SK-N-SH (cell line): Measurements from ENCODE around the gene BAG1. TPM values are rescaled to one million over a fixed set of nuclear protein-coding genes. Genes with fewer than 3 reads are reported as not detected.
A peak's percentile ranks its signal among the peaks of the same experiment; 100 is the strongest.

Source experiments
- CTCF ChIA-PET: fragments of 300-600, 350-600 bp; formaldehyde crosslinking; extraction: SDS; loops from one replicate; lab custom pipeline; 2021; lab: Yijun Ruan, JAX
- POLR2A ChIA-PET: fragments of 350-600 bp; sonication (Branson Sonifier 250); formaldehyde crosslinking; extraction: SDS; loops from one replicate; lab custom pipeline; 2020; ENCODE audit warnings: antibody characterized with exemption, inconsistent platforms; lab: Yijun Ruan, JAX
- DNase-seq: peaks from one replicate; pipeline ENCODE4 v3.0.0; 2012
- H2AFZ ChIP-seq: fragments of 200-600 bp; sonication (generic); 2 replicates; pipeline ENCODE4 v1.8.1; 2016; ENCODE audit warnings: antibody characterized with exemption, mild to moderate bottlenecking, low read depth
- H3F3A ChIP-seq: fragments of 200-600 bp; sonication (generic); replicated peaks from 2 replicates; pipeline ENCODE3; 2016; ENCODE audit warnings: antibody characterized with exemption, mild to moderate bottlenecking; ENCODE audit not compliant: insufficient read depth
- H3K27ac ChIP-seq, 2 experiments: fragments of 200-500 bp in 1 of 2; fragments of 200-600 bp in 1 of 2; sonication (Bioruptor generic) in 1 of 2; sonication (generic), shearing (Covaris generic) in 1 of 2; 2 replicates each; pipeline versions ENCODE4 v1.5.1 to v1.6.1; 2014 to 2016; ENCODE audit warnings: low read depth in 2 of 2, inconsistent platforms in 1 of 2, low read length in 1 of 2, mild to moderate bottlenecking in 1 of 2, mixed read lengths in 1 of 2
- H3K27me3 ChIP-seq: fragments of 200-600 bp; sonication (generic), shearing (Covaris generic); 2 replicates; pipeline ENCODE4 v1.6.1; 2016; ENCODE audit warnings: mixed run types; ENCODE audit not compliant: insufficient read depth
- H3K36me3 ChIP-seq, 2 experiments: fragments of 200-500 bp in 1 of 2; fragments of 200-600 bp in 1 of 2; sonication (Bioruptor generic) in 1 of 2; sonication (generic) in 1 of 2; replicated peaks in 1 of 2; 2 replicates each; pipeline versions ENCODE3 to v1.5.1; 2014 to 2016; ENCODE audit warnings: low read length in 1 of 2, mild to moderate bottlenecking in 1 of 2; ENCODE audit not compliant: insufficient read depth in 2 of 2, control insufficient read depth in 1 of 2
- H3K4me1 ChIP-seq, 2 experiments: fragments of 200-500 bp in 1 of 2; fragments of 200-600 bp in 1 of 2; sonication (Bioruptor generic) in 1 of 2; sonication (generic), shearing (Covaris generic) in 1 of 2; 2 replicates each; pipeline versions ENCODE4 v1.5.1 to v1.6.1; 2014 to 2016; ENCODE audit warnings: low read depth in 1 of 2, low read length in 1 of 2, mixed run types in 1 of 2; ENCODE audit not compliant: insufficient read depth in 2 of 2, control insufficient read depth in 1 of 2
- H3K4me2 ChIP-seq: fragments of 200-600 bp; sonication (generic), shearing (Covaris generic); 2 replicates; pipeline ENCODE4 v1.6.1; 2017; ENCODE audit warnings: mixed run types
- H3K4me3 ChIP-seq, 2 experiments: fragments of 200-500 bp in 1 of 2; fragments of 200-600 bp in 1 of 2; sonication (Bioruptor generic) in 1 of 2; sonication (generic), shearing (Covaris generic) in 1 of 2; 2 replicates each; pipeline versions ENCODE4 v1.5.1 to v1.8.1; 2014 to 2016; ENCODE audit warnings: low read depth in 2 of 2, inconsistent platforms in 1 of 2, low read length in 1 of 2, mild to moderate bottlenecking in 1 of 2, mixed read lengths in 1 of 2, moderate library complexity in 1 of 2
- H3K79me2 ChIP-seq: fragments of 200-600 bp; sonication (generic); 2 replicates; pipeline ENCODE4 v1.8.1; 2017; ENCODE audit warnings: mild to moderate bottlenecking; ENCODE audit not compliant: insufficient read depth
- H3K9ac ChIP-seq: fragments of 200-600 bp; sonication (generic); 2 replicates; pipeline ENCODE4 v1.6.1; 2017; ENCODE audit warnings: mixed run types
- H3K9me2 ChIP-seq: fragments of 200-600 bp; sonication (generic); 2 replicates; pipeline ENCODE4 v1.6.1; 2017; ENCODE audit warnings: mixed run types
- H3K9me3 ChIP-seq: fragments of 200-600 bp; sonication (generic); 2 replicates; pipeline ENCODE4 v1.6.1; 2017; ENCODE audit warnings: mixed run types, mild to moderate bottlenecking, moderate library complexity
- H4K20me1 ChIP-seq: fragments of 200-600 bp; sonication (generic); 2 replicates; pipeline ENCODE4 v1.6.1; 2017; ENCODE audit warnings: mild to moderate bottlenecking, mixed run types; ENCODE audit not compliant: insufficient read depth
- CHD2 ChIP-seq: fragments of 150-350 bp; IDR thresholded peaks from 2 replicates; pipeline ENCODE4 v1.6.1; 2018; ENCODE audit warnings: low read length; ENCODE audit not compliant: partially characterized antibody
- ELF1 ChIP-seq: IDR thresholded peaks from 2 replicates; pipeline ENCODE4 v1.4.0; 2012
- EP300 ChIP-seq, 2 experiments: IDR thresholded peaks; 2 replicates each; pipeline versions ENCODE4 v1.4.0 to v1.6.1; 2012; ENCODE audit warnings: borderline replicate concordance in 1 of 2, low read depth in 1 of 2, low read length in 1 of 2
- FOXJ3 ChIP-seq: sonication (generic); formaldehyde crosslinking; IDR thresholded peaks from 2 replicates; pipeline ENCODE4 v1.5.1; 2020; ENCODE audit warnings: mild to moderate bottlenecking, missing genetic modification reagents
- FOXM1 ChIP-seq: IDR thresholded peaks from 2 replicates; pipeline ENCODE4 v1.4.0; 2012; ENCODE audit warnings: low read depth, mild to moderate bottlenecking
- GATA2 ChIP-seq: sonication (generic); formaldehyde crosslinking; IDR thresholded peaks from 2 replicates; pipeline ENCODE4 v1.5.0; 2020; ENCODE audit warnings: mild to moderate bottlenecking, missing genetic modification reagents
- JUND ChIP-seq: IDR thresholded peaks from 2 replicates; pipeline ENCODE4 v1.4.0; 2012
- MEF2A ChIP-seq: IDR thresholded peaks from 2 replicates; pipeline ENCODE4 v1.4.0; 2012; ENCODE audit warnings: low read depth, borderline replicate concordance
- MXI1 ChIP-seq: IDR thresholded peaks from 2 replicates; pipeline ENCODE4 v1.6.1; 2012; ENCODE audit warnings: mild to moderate bottlenecking, low read depth, low read length, improper control_type of control experiment
- NRF1 ChIP-seq: IDR thresholded peaks from 2 replicates; pipeline ENCODE4 v1.6.1; 2012; ENCODE audit warnings: low read depth, mild to moderate bottlenecking, low read length
- RAD21 ChIP-seq: IDR thresholded peaks from 2 replicates; pipeline ENCODE4 v1.6.1; 2012; ENCODE audit warnings: mild to moderate bottlenecking, low read length
- RCOR1 ChIP-seq: fragments of 150-350 bp; IDR thresholded peaks from 2 replicates; pipeline ENCODE4 v1.6.1; 2017; ENCODE audit warnings: antibody characterized with exemption, low read length
- RFX5 ChIP-seq: IDR thresholded peaks from 2 replicates; pipeline ENCODE4 v1.6.1; 2012; ENCODE audit warnings: mild to moderate bottlenecking, improper control_type of control experiment, low read length
- RXRA ChIP-seq: IDR thresholded peaks from 2 replicates; pipeline ENCODE4 v1.4.0; 2012; ENCODE audit warnings: low read depth, mild to moderate bottlenecking, borderline replicate concordance
- SMC3 ChIP-seq: IDR thresholded peaks from 2 replicates; pipeline ENCODE4 v1.6.1; 2012; ENCODE audit warnings: low read depth, low read length, improper control_type of control experiment
- TAF1 ChIP-seq: IDR thresholded peaks from 2 replicates; pipeline ENCODE4 v1.6.1; 2012; ENCODE audit warnings: low read depth, mild to moderate bottlenecking, low read length, moderate library complexity, borderline replicate concordance
- TCF12 ChIP-seq: IDR thresholded peaks from 2 replicates; pipeline ENCODE4 v1.4.0; 2012
- TEAD4 ChIP-seq: IDR thresholded peaks from 2 replicates; pipeline ENCODE4 v1.4.0; 2012; ENCODE audit warnings: mild to moderate bottlenecking, borderline replicate concordance; ENCODE audit not compliant: insufficient read depth
- YY1 ChIP-seq: IDR thresholded peaks from 2 replicates; pipeline ENCODE4 v1.4.0; 2012; ENCODE audit warnings: low read depth, mild to moderate bottlenecking
- WGBS: methylation state at CpG from one replicate; pipeline ENCODE4 v1.1.6; 2017; ENCODE audit warnings: low lambda C conversion rate; 5-methylcytosine and 5-hydroxymethylcytosine counted together
- polyA plus RNA-seq, 3 experiments: library from polyadenylated mRNA; depleted of rRNA; stranded (reverse); fragments of >200 nt; gene quantifications; 2 replicates each; pipeline ENCODE4 v1.2.3, GENCODE V29; 2012
- TF ChIP-seq, protein P1 (sequence below): IDR thresholded peaks from 2 replicates; pipeline ENCODE4; 2012
- TF ChIP-seq, protein P2 (sequence below): IDR thresholded peaks from 2 replicates; pipeline ENCODE4 v1.4.0; 2012; ENCODE audit warnings: low read depth, borderline replicate concordance
- TF ChIP-seq, protein P3 (sequence below): IDR thresholded peaks from 2 replicates; pipeline ENCODE4 v1.4.0; 2012; ENCODE audit warnings: low read depth, borderline replicate concordance

Gene BAG1
- polyA plus RNA-seq, 1 of the 3 experiments (the other 2 are of a cell fraction) = 49.9 TPM

DNA sequence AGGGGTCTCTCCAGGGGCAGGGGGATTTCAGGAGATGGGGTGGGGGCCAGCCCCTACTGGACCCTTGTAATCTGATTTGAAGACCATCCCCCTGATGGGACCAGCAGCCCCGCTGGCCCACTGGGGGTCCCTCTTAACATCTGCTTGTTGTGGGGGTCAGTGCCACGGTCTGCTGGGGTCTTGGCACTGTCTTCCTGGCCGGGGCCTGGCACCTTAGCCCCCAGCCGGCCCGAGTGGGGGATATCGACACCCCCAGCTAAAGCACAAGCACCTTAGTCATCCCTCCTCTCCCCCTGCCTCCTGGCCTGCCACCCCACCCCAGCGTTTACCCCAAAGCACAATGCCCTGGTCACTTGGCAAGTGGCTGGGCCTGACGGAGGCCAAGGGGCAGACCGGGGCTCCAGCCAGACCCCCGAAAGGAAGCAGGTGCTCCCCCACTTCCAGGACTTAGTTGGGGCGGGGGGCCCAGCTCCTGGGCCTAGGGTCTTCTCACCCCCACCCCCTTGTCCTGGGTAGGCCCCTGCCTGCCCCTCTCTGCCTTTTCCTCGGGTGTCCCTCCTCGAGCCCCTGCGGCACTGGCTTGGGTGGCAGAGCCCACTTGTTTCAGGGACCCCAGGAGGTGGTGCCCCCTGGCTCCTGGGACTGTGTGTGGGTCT is 24.4 kb upstream of the BAG1 start:
- no peaks in the 10 kb centered on the region for H3K9me3 ChIP-seq
- POLR2A ChIA-PET = interaction anchor here (2.1 kb wide), 1 partner anchor 25 kb away, joined by 10 read pairs; the partner anchor contains the start of genes BAG1 and CHMP5
- no peaks in the 10 kb centered on the region for H3K27me3 ChIP-seq
- peaks cover 0 to 11% of the 10 kb centered on the region in 2 experiments; a peak in 2 of 4 replicates for H3K4me1 ChIP-seq
- peaks cover 19 to 32% of the 10 kb centered on the region in 2 experiments for H3K36me3 ChIP-seq
- peaks cover 36% of the 10 kb centered on the region for H3K79me2 ChIP-seq
- CTCF ChIA-PET = no interaction called here
- peaks cover 22% of the 10 kb centered on the region for H3F3A ChIP-seq
- H2AFZ ChIP-seq = no peak overlapping the region
- no peak overlapping the region; a peak in 2 of 4 replicates for H3K27ac ChIP-seq
- peak overlapping the region; percentile 84; the same call in 1 of the 2 replicates for H3K9ac ChIP-seq
- no peak for DNase-seq
- H3K9me2 ChIP-seq = no peaks in the 10 kb centered on the region
- H3K4me3 ChIP-seq = no peak overlapping the region
- 90% methylated on average over 3 of the region's 14 CpGs for WGBS
- TF ChIP-seq MEF2A (no peak), JUND (no peak), SMC3 (no peak), EP300 (IDR thresholded peaks at IDR 0.05; ENCODE audit: borderline replicate concordance in 1 of 2, low read depth in 1 of 2, low read length in 1 of 2) (no peak), MXI1 (no peak), RCOR1 (no peak)
- H4K20me1 ChIP-seq = no peaks in the 10 kb centered on the region
- H3K4me2 ChIP-seq = peak overlapping the region; percentile 60; the same call in 1 of the 2 replicates

DNA sequence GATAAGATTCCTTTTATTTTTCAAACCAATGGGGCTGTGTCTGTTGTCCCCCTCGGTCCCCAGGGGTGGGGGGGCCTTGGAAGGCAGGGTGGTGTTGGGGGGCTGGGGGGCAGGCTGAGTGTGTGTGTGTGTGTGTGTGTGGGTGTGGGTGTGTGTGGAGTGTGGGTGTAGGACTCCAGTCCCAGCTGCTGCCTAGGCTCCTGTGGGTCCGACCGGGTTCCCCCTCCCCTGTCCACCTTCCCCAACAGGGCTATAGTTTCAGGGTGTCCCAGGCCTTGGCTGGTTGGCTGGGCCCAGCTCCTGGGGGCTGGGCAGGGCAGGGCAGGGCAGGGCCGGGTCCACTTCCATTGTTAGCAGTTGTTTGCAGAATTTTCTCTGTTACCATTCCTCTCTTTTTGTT is 23.7 kb upstream of the BAG1 start:
- no peak overlapping the region for H3K9ac ChIP-seq
- TF ChIP-seq NRF1 (no peak), YY1 (no peak), GATA2 (CRISPR knock-in tag) (no peak), ELF1 (no peak), RFX5 (no peak), TAF1 (no peak), TCF12 (no peak), FOXM1 (no peak), FOXJ3 (CRISPR knock-in tag) (no peak), TEAD4 (no peak), CHD2 (no peak), EP300 (IDR thresholded peaks at IDR 0.05; ENCODE audit: borderline replicate concordance in 1 of 2, low read depth in 1 of 2, low read length in 1 of 2) (no peak), RAD21 (no peak), MXI1 (no peak), RXRA (no peak), MEF2A (no peak), JUND (no peak)
- TF ChIP-seq, protein P1, sequence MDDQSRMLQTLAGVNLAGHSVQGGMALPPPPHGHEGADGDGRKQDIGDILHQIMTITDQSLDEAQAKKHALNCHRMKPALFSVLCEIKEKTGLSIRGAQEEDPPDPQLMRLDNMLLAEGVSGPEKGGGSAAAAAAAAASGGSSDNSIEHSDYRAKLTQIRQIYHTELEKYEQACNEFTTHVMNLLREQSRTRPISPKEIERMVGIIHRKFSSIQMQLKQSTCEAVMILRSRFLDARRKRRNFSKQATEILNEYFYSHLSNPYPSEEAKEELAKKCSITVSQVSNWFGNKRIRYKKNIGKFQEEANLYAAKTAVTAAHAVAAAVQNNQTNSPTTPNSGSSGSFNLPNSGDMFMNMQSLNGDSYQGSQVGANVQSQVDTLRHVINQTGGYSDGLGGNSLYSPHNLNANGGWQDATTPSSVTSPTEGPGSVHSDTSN = no peak
- TF ChIP-seq, protein P2, sequence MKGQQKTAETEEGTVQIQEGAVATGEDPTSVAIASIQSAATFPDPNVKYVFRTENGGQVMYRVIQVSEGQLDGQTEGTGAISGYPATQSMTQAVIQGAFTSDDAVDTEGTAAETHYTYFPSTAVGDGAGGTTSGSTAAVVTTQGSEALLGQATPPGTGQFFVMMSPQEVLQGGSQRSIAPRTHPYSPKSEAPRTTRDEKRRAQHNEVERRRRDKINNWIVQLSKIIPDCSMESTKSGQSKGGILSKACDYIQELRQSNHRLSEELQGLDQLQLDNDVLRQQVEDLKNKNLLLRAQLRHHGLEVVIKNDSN = no peak
- TF ChIP-seq, protein P3, sequence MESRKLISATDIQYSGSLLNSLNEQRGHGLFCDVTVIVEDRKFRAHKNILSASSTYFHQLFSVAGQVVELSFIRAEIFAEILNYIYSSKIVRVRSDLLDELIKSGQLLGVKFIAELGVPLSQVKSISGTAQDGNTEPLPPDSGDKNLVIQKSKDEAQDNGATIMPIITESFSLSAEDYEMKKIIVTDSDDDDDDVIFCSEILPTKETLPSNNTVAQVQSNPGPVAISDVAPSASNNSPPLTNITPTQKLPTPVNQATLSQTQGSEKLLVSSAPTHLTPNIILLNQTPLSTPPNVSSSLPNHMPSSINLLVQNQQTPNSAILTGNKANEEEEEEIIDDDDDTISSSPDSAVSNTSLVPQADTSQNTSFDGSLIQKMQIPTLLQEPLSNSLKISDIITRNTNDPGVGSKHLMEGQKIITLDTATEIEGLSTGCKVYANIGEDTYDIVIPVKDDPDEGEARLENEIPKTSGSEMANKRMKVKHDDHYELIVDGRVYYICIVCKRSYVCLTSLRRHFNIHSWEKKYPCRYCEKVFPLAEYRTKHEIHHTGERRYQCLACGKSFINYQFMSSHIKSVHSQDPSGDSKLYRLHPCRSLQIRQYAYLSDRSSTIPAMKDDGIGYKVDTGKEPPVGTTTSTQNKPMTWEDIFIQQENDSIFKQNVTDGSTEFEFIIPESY = no peak
- TF ChIP-seq, all 33 proteins: peak for 0
- POLR2A ChIA-PET = no interaction called here
- H4K20me1 ChIP-seq = no peaks in the 10 kb centered on the region
- CTCF ChIA-PET = interaction anchor here (1.0 to 2.2 kb wide), 9 partner anchors 8 to 178 kb away, joined by 3 to 11 read pairs (median 7); partner anchors contain the start of genes BAG1 and CHMP5
- DNase-seq = no peak
- H3K9me2 ChIP-seq = no peaks in the 10 kb centered on the region
- peaks cover 15 to 25% of the 10 kb centered on the region in 2 experiments for H3K36me3 ChIP-seq
- no peak overlapping the region for H3K27ac ChIP-seq
- peaks cover 0 to 11% of the 10 kb centered on the region in 2 experiments; a peak in 2 of 4 replicates for H3K4me1 ChIP-seq
- H3K9me3 ChIP-seq = no peaks in the 10 kb centered on the region
- no peaks in the 10 kb centered on the region for H3K27me3 ChIP-seq
- H3F3A ChIP-seq = peaks cover 25% of the 10 kb centered on the region
- H2AFZ ChIP-seq = no peak overlapping the region
- H3K4me2 ChIP-seq = no peak overlapping the region
- H3K4me3 ChIP-seq = no peak overlapping the region
- peaks cover 28% of the 10 kb centered on the region for H3K79me2 ChIP-seq
- 95% methylated on average over 4 of the region's 4 CpGs for WGBS
